ENCODE measurements around the gene LTC4S. TPM values are rescaled to one million over a fixed set of nuclear protein-coding genes. Genes with fewer than 3 reads are reported as not detected.

LTC4S gene
- polyA plus RNA-seq, 1 donor from 2014 or later = 5.9 TPM

GRCh38 chr5:179755022-179755421, 38.8 kb upstream of the LTC4S start:
- Histone ChIP-seq H3K9me3 (ENCODE audit: low read length) (no peaks in the 10 kb centered on the region), H3K4me2 (ENCODE audit: low read length) (no peak overlapping the region), H3F3A (ENCODE audit: insufficient read depth, low read length, poor library complexity, severe bottlenecking) (no peaks in the 10 kb centered on the region), H4K20me1 (ENCODE audit: insufficient read depth) (peaks cover 9% of the 10 kb centered on the region), H3K9ac (ENCODE audit: low read length) (no peak overlapping the region), H3K27ac (ENCODE audit: low read length) (no peak overlapping the region), H3K9me2 (ENCODE audit: insufficient read depth, low read length) (no peaks in the 10 kb centered on the region), H3K79me2 (replicated peaks; ENCODE audit: insufficient read depth, low read length) (peaks cover 79% of the 10 kb centered on the region), H3K36me3 (ENCODE audit: insufficient read depth, low read length) (peaks cover 1% of the 10 kb centered on the region), H3K27me3 (ENCODE audit: insufficient read depth, low read depth, low read length) (no peaks in the 10 kb centered on the region), H3K4me3 (ENCODE audit: low read length) (no peak overlapping the region), H2AFZ (ENCODE audit: low read depth, low read length) (no peak overlapping the region)
- TF ChIP-seq EZH2 (IDR thresholded peaks at IDR 0.05; ENCODE audit: borderline replicate concordance, insufficient read depth, low read length, poor library complexity, severe bottlenecking) = no peak
- TF ChIP-seq REST (IDR thresholded peaks at IDR 0.05; ENCODE audit: borderline replicate concordance) = no peak
- no peak for TF ChIP-seq RAD21 (conservative IDR thresholded peaks at IDR 0.05)
- TF ChIP-seq SMC3 (conservative IDR thresholded peaks at IDR 0.05; ENCODE audit: poor library complexity) = no peak
- TF ChIP-seq MXI1 (conservative IDR thresholded peaks at IDR 0.05; ENCODE audit: poor library complexity, severe bottlenecking) = no peak
- TF ChIP-seq POLR2AphosphoS5 (IDR thresholded peaks at IDR 0.05) = no peak
- TF ChIP-seq EP300 (conservative IDR thresholded peaks at IDR 0.05; ENCODE audit: poor library complexity, severe bottlenecking) = no peak
- no peak for TF ChIP-seq TAF1 (IDR thresholded peaks at IDR 0.05; ENCODE audit: low read depth)
- no peak for TF ChIP-seq CTCF (IDR thresholded peaks at IDR 0.05; ENCODE audit: poor library complexity, severe bottlenecking)

DNA sequence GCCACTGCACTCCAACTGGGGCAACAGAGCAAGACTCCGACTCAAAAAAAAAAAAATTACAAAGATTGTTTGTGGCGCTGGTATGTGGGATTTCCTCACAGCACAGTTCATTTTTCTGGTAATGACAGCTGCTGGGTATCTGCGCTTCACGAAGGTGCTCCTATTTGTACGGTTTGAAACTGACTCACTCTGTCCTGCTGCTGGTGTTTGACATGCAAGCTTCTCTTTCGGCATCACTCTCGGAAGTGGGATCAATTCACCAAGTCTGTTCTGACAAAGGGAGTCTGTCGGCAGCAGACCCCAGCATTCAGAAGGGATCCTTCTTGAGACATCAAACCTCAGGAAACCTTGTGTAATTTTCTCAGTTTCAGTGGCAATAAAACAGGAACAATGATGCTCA, 34.8 kb upstream of the LTC4S start:
- Histone ChIP-seq H3K4me3 (ENCODE audit: low read length) (no peak overlapping the region), H3F3A (ENCODE audit: insufficient read depth, low read length, poor library complexity, severe bottlenecking) (no peaks in the 10 kb centered on the region)

More for the DNA sequence above, 34.8 kb upstream of the LTC4S start:
- no peak overlapping the region for H3K27ac ChIP-seq (ENCODE audit: low read length)
- H3K36me3 ChIP-seq (ENCODE audit: insufficient read depth, low read length) = no peaks in the 10 kb centered on the region
- H3K27me3 ChIP-seq (ENCODE audit: insufficient read depth, low read depth, low read length) = no peaks in the 10 kb centered on the region
- no peak for TF ChIP-seq REST (IDR thresholded peaks at IDR 0.05; ENCODE audit: borderline replicate concordance)
- TF ChIP-seq EP300 (conservative IDR thresholded peaks at IDR 0.05; ENCODE audit: poor library complexity, severe bottlenecking) = no peak
- no peak for TF ChIP-seq TAF1 (IDR thresholded peaks at IDR 0.05; ENCODE audit: low read depth)
- no peak for TF ChIP-seq MXI1 (conservative IDR thresholded peaks at IDR 0.05; ENCODE audit: poor library complexity, severe bottlenecking)
- no peak for TF ChIP-seq RAD21 (conservative IDR thresholded peaks at IDR 0.05)
- no peak for TF ChIP-seq POLR2AphosphoS5 (IDR thresholded peaks at IDR 0.05)
- H3K9me2 ChIP-seq (ENCODE audit: insufficient read depth, low read length) = no peaks in the 10 kb centered on the region
- no peak overlapping the region for H3K9ac ChIP-seq (ENCODE audit: low read length)
- H3K9me3 ChIP-seq (ENCODE audit: low read length) = no peaks in the 10 kb centered on the region
- no peak overlapping the region for H3K4me2 ChIP-seq (ENCODE audit: low read length)
- H4K20me1 ChIP-seq (ENCODE audit: insufficient read depth) = peaks cover 11% of the 10 kb centered on the region
- peaks cover 61% of the 10 kb centered on the region for H3K79me2 ChIP-seq (replicated peaks; ENCODE audit: insufficient read depth, low read length)
- no peak overlapping the region for H2AFZ ChIP-seq (ENCODE audit: low read depth, low read length)

Measured in neural cell (in vitro differentiated cells).